IMR-90 (cell line): ENCODE results near the gene ADAMTSL2. TPM values are rescaled to one million over a fixed set of nuclear protein-coding genes. Genes with fewer than 3 reads are reported as not detected.

Experiments
- ATAC-seq: fragments of 200-7000 bp; cut with Tn5 transposase; 2 replicates; pipeline ENCODE4 v1.9.1; 2020; ENCODE audit warnings: low read depth, mild to moderate bottlenecking, moderate library complexity
- BruUV-seq: library from RNA; stranded (reverse); fragments of 400-500 nt; replicated peaks from 2 replicates; lab custom pipeline; 2021; lab: Mats Ljungman, UMichigan
- CTCF ChIA-PET: fragments of 300-600 bp; formaldehyde crosslinking; extraction: SDS; loops from one replicate; lab custom pipeline; 2021; ENCODE audit warnings: antibody characterized with exemption; lab: Yijun Ruan, JAX
- POLR2A ChIA-PET: fragments of 300-600 bp; sonication (Branson Sonifier 250); formaldehyde crosslinking; loops from one replicate; lab custom pipeline; 2022; ENCODE audit warnings: antibody characterized with exemption; ENCODE audit not compliant: unreplicated experiment; lab: Charles Lee
- DNase-seq: peaks from one replicate; pipeline ENCODE4 v3.0.0; 2013
- H2AFZ ChIP-seq: replicated peaks from 2 replicates; pipeline ENCODE3; 2013; ENCODE audit warnings: low read length, mild to moderate bottlenecking; ENCODE audit not compliant: poor library complexity
- H2AK5ac ChIP-seq: 2 replicates; pipeline ENCODE4 v1.6.1; 2013; ENCODE audit warnings: low read depth, low read length, inconsistent platforms
- H2AK9ac ChIP-seq: replicated peaks from 2 replicates; pipeline ENCODE3; 2013; ENCODE audit warnings: mild to moderate bottlenecking, low read depth, low read length, moderate library complexity; ENCODE audit not compliant: poor library complexity
- H2BK120ac ChIP-seq: 2 replicates; pipeline ENCODE4 v1.6.1; 2013; ENCODE audit warnings: low read depth, low read length, inconsistent platforms
- H2BK15ac ChIP-seq: 3 replicates; pipeline ENCODE4 v1.6.1; 2013; ENCODE audit warnings: low read depth, low read length, inconsistent platforms
- H2BK20ac ChIP-seq: 2 replicates; pipeline ENCODE4 v1.6.1; 2013; ENCODE audit warnings: low read depth, mild to moderate bottlenecking, inconsistent platforms, low read length, moderate library complexity
- H2BK5ac ChIP-seq: 2 replicates; pipeline ENCODE4 v1.6.1; 2013; ENCODE audit warnings: mild to moderate bottlenecking, low read depth, low read length, inconsistent platforms; ENCODE audit not compliant: poor library complexity, severe bottlenecking
- H3K14ac ChIP-seq: replicated peaks from 2 replicates; pipeline ENCODE4 v1.6.1; 2013; ENCODE audit warnings: low read depth, low read length, inconsistent platforms
- H3K18ac ChIP-seq: 2 replicates; pipeline ENCODE4 v1.6.1; 2013; ENCODE audit warnings: low read depth, low read length, control low read depth
- H3K23ac ChIP-seq: 2 replicates; pipeline ENCODE4 v1.6.1; 2013; ENCODE audit warnings: low read depth, low read length, inconsistent platforms
- H3K27ac ChIP-seq: 2 replicates; pipeline ENCODE4 v1.5.1; 2013; ENCODE audit warnings: mild to moderate bottlenecking, control low read depth, low read length; ENCODE audit not compliant: insufficient read depth
- H3K27me3 ChIP-seq: 2 replicates; pipeline ENCODE4 v1.6.1; 2013; ENCODE audit warnings: low read length; ENCODE audit not compliant: control insufficient read depth, insufficient read depth
- H3K36me3 ChIP-seq: 2 replicates; pipeline ENCODE4 v1.6.1; 2013; ENCODE audit warnings: low read length, mixed read lengths; ENCODE audit not compliant: control insufficient read depth, insufficient read depth
- H3K4ac ChIP-seq: 2 replicates; pipeline ENCODE4 v1.6.1; 2013; ENCODE audit warnings: low read depth, low read length, inconsistent platforms
- H3K4me1 ChIP-seq: 2 replicates; pipeline ENCODE4 v1.6.1; 2013; ENCODE audit warnings: low read length, mixed read lengths; ENCODE audit not compliant: control insufficient read depth, insufficient read depth
- H3K4me2 ChIP-seq: 2 replicates; pipeline ENCODE4 v1.6.1; 2013; ENCODE audit warnings: low read depth, mild to moderate bottlenecking, control low read depth, low read length, moderate library complexity
- H3K4me3 ChIP-seq: 2 replicates; pipeline ENCODE4 v1.5.1; 2013; ENCODE audit warnings: low read depth, mild to moderate bottlenecking, control low read depth, low read length, moderate library complexity; ENCODE audit not compliant: insufficient read depth
- H3K56ac ChIP-seq: 2 replicates; pipeline ENCODE4 v1.6.1; 2013; ENCODE audit warnings: low read length, inconsistent platforms; ENCODE audit not compliant: insufficient read depth; ENCODE audit errors: extremely low read depth
- H3K79me1 ChIP-seq, 2 experiments: 2 replicates each; pipeline ENCODE4 v1.6.1; 2013; ENCODE audit warnings: low read length in 2 of 2, inconsistent platforms in 1 of 2, low read depth in 1 of 2
- H3K9ac ChIP-seq: 2 replicates; pipeline ENCODE4 v1.6.1; 2013; ENCODE audit warnings: low read depth, low read length, control low read depth
- H3K9me1 ChIP-seq: 2 replicates; pipeline ENCODE4 v1.6.1; 2013; ENCODE audit warnings: low read length, inconsistent platforms; ENCODE audit not compliant: insufficient read depth
- H3K9me3 ChIP-seq: 2 replicates; pipeline ENCODE4 v1.6.1; 2013; ENCODE audit warnings: low read length; ENCODE audit not compliant: control insufficient read depth, insufficient read depth
- H4K20me1 ChIP-seq: 2 replicates; pipeline ENCODE4 v1.6.1; 2013; ENCODE audit warnings: low read length, inconsistent platforms; ENCODE audit not compliant: insufficient read depth
- H4K5ac ChIP-seq: 2 replicates; pipeline ENCODE4 v1.6.1; 2013; ENCODE audit warnings: mild to moderate bottlenecking, low read depth, low read length, control low read depth
- H4K8ac ChIP-seq, 2 experiments: 2 replicates each; pipeline ENCODE4 v1.6.1; 2013; ENCODE audit warnings: low read depth in 2 of 2, low read length in 2 of 2, control low read depth in 1 of 2, inconsistent platforms in 1 of 2
- H4K91ac ChIP-seq: 2 replicates; pipeline ENCODE4 v1.6.1; 2013; ENCODE audit warnings: low read depth, low read length, inconsistent platforms; ENCODE audit not compliant: insufficient read depth
- BHLHE40 ChIP-seq: fragments of 150-350 bp; IDR thresholded peaks from 2 replicates; pipeline ENCODE4 v1.6.1; 2016; ENCODE audit warnings: mild to moderate bottlenecking, low read depth, low read length
- CEBPB ChIP-seq: IDR thresholded peaks from 2 replicates; pipeline ENCODE4 v1.6.1; 2012; ENCODE audit warnings: low read depth, low read length, improper control_type of control experiment
- CHD1 ChIP-seq: IDR thresholded peaks from 2 replicates; pipeline ENCODE4 v1.6.1; 2012; ENCODE audit warnings: low read depth, low read length, improper control_type of control experiment
- FOS ChIP-seq: fragments of 150-350 bp; IDR thresholded peaks from 2 replicates; pipeline ENCODE4 v1.6.1; 2016; ENCODE audit warnings: low read depth, low read length
- MAFK ChIP-seq: IDR thresholded peaks from 2 replicates; pipeline ENCODE4 v1.6.1; 2012; ENCODE audit warnings: low read depth, low read length, improper control_type of control experiment
- MXI1 ChIP-seq: IDR thresholded peaks from 2 replicates; pipeline ENCODE4 v1.6.1; 2012; ENCODE audit warnings: low read depth, mild to moderate bottlenecking, low read length, moderate library complexity, borderline replicate concordance
- NFE2L2 ChIP-seq: fragments of 150-350 bp; IDR thresholded peaks from 2 replicates; pipeline ENCODE4 v1.6.1; 2016; ENCODE audit warnings: low read depth, mild to moderate bottlenecking, low read length
- POLR2A ChIP-seq: IDR thresholded peaks from 2 replicates; pipeline ENCODE4 v1.6.1; 2012; ENCODE audit warnings: mild to moderate bottlenecking, low read depth, low read length
- RAD21 ChIP-seq: IDR thresholded peaks from 2 replicates; pipeline ENCODE4 v1.6.1; 2012; ENCODE audit warnings: low read length, improper control_type of control experiment
- RFX5 ChIP-seq: IDR thresholded peaks from 2 replicates; pipeline ENCODE4 v1.8.0; 2012; ENCODE audit warnings: low read depth, mild to moderate bottlenecking, low read length, moderate library complexity
- WGBS, 2 experiments: methylation state at CpG; one replicate each; pipeline versions ENCODE4 v1.1.5 to v1.1.7; 2013; ENCODE audit warnings: missing lambda C conversion rate in 2 of 2; ENCODE audit not compliant: insufficient read length in 1 of 2; ENCODE audit errors: extremely low coverage in 2 of 2; 5-methylcytosine and 5-hydroxymethylcytosine counted together
- dilution Hi-C: fragments of 300-500 bp; cut with HindIII; formaldehyde crosslinking; loops from one replicate; pipeline ENCODE4 v1.14.3; 2018; ENCODE audit warnings: low sequenced_read_pairs; ENCODE audit not compliant: unreplicated experiment
- in situ Hi-C: fragments of 300-500 bp; cut with MboI; formaldehyde crosslinking; loops from 3 replicates; pipeline ENCODE4 v1.14.3; 2019; ENCODE audit warnings: low sequenced_read_pairs, inconsistent platforms, mixed read lengths
- intact Hi-C: fragments of 100-400 bp; cut with micrococcal nuclease; formaldehyde crosslinking; loops from 2 replicates; pipeline ENCODE4 v1.10.0; 2022
- polyA plus RNA-seq, 3 experiments: library from polyadenylated mRNA; depleted of rRNA; stranded (reverse); fragments of >200 nt; gene quantifications; 2 replicates each; pipeline ENCODE4 v1.2.3, GENCODE V29; 2012; ENCODE audit warnings: low replicate concordance in 1 of 3
- total RNA-seq: library from RNA; depleted of rRNA; stranded (reverse); fragments of >200 nt; gene quantifications from 2 replicates; pipeline ENCODE4 v1.2.3, GENCODE V29; 2012
- TF ChIP-seq, protein P1 (sequence below): conservative IDR thresholded peaks from 2 replicates; pipeline ENCODE4 v1.5.1; 2012; ENCODE audit warnings: mild to moderate bottlenecking, low read depth, low read length, improper control_type of control experiment
- TF ChIP-seq, protein P2 (sequence below): fragments of 150-350 bp; IDR thresholded peaks from 2 replicates; pipeline ENCODE4 v1.6.1; 2016; ENCODE audit warnings: low read depth, mild to moderate bottlenecking, low read length, moderate library complexity, borderline replicate concordance

Gene ADAMTSL2
- total and polyA plus RNA-seq, 2 of the 4 experiments (the other 2 are of a cell fraction), result not detected

DNA sequence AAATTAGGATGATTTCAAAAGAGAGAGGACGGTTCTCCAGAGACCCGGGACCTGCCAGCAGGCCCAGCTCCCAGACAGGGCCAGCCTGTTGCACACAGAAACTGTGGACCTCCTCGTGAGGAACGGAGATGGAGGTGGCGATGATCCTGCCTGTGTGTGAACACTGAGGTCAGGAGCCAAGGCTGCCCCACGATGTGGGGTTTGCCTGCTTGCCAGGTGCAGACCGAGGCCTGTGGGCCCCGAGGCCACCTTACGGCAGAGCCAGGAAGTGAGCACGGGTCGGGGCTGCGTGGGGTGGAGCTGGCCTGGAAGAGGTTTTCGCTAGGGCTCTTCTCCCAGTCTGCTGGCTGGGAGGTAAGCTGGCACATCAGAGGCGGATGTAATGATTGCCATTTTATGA lies 70.4 kb downstream of the ADAMTSL2 start:
- no peaks in the 10 kb centered on the region for H3K36me3 ChIP-seq
- no peaks in the 10 kb centered on the region for H3K79me1 ChIP-seq
- H4K91ac ChIP-seq, result no peak overlapping the region

More for the DNA sequence above, 70.4 kb downstream of the ADAMTSL2 start:
- CTCF ChIA-PET, result no interaction called here
- Histone ChIP-seq H3K56ac (no peak overlapping the region), H3K4me1 (no peaks in the 10 kb centered on the region), H2AK9ac (no peak overlapping the region), H3K27ac (no peak overlapping the region), H2AK5ac (no peak overlapping the region), H2BK5ac (no peak overlapping the region), H3K4me3 (no peak overlapping the region), H3K4ac (no peak overlapping the region), H2AFZ (no peak overlapping the region), H4K5ac (no peak overlapping the region), H3K4me2 (no peak overlapping the region), H2BK20ac (no peak overlapping the region), H3K23ac (no peak overlapping the region), H3K9ac (no peak overlapping the region), H2BK15ac (no peak overlapping the region), H3K27me3 (peaks cover 75% of the 10 kb centered on the region), H3K9me3 (no peaks in the 10 kb centered on the region), H3K18ac (no peak overlapping the region), H2BK120ac (no peak overlapping the region), H4K20me1 (no peaks in the 10 kb centered on the region), H4K8ac (no peak overlapping the region), H3K14ac (no peak overlapping the region), H3K9me1 (no peaks in the 10 kb centered on the region)
- 70% methylated on average over 3 of the region's 14 CpGs; no CpG with 5 or more reads in 1 of the 2 experiments for WGBS, 2 experiments
- in situ Hi-C loops (no loop called here), dilution Hi-C loops (no loop called here), intact Hi-C loops (loop anchor here (10.0 kb wide), 1 partner anchor 120 kb away; no protein-coding TSS in a partner anchor)
- no TSS peak for BruUV-seq
- DNase-seq, result no peak
- TF ChIP-seq MAFK, result no peak
- no peak for TF ChIP-seq CHD1
- no peak for TF ChIP-seq MXI1
- no peak for TF ChIP-seq RAD21
- TF ChIP-seq, protein P1, sequence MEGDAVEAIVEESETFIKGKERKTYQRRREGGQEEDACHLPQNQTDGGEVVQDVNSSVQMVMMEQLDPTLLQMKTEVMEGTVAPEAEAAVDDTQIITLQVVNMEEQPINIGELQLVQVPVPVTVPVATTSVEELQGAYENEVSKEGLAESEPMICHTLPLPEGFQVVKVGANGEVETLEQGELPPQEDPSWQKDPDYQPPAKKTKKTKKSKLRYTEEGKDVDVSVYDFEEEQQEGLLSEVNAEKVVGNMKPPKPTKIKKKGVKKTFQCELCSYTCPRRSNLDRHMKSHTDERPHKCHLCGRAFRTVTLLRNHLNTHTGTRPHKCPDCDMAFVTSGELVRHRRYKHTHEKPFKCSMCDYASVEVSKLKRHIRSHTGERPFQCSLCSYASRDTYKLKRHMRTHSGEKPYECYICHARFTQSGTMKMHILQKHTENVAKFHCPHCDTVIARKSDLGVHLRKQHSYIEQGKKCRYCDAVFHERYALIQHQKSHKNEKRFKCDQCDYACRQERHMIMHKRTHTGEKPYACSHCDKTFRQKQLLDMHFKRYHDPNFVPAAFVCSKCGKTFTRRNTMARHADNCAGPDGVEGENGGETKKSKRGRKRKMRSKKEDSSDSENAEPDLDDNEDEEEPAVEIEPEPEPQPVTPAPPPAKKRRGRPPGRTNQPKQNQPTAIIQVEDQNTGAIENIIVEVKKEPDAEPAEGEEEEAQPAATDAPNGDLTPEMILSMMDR, result no peak
- no peak for TF ChIP-seq POLR2A
- TF ChIP-seq FOS, result no peak
- TF ChIP-seq BHLHE40, result no peak
- no peak for TF ChIP-seq CEBPB
- TF ChIP-seq NFE2L2, result no peak
- TF ChIP-seq RFX5, result no peak
- TF ChIP-seq, protein P2, sequence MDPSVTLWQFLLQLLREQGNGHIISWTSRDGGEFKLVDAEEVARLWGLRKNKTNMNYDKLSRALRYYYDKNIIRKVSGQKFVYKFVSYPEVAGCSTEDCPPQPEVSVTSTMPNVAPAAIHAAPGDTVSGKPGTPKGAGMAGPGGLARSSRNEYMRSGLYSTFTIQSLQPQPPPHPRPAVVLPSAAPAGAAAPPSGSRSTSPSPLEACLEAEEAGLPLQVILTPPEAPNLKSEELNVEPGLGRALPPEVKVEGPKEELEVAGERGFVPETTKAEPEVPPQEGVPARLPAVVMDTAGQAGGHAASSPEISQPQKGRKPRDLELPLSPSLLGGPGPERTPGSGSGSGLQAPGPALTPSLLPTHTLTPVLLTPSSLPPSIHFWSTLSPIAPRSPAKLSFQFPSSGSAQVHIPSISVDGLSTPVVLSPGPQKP, result no peak
- POLR2A ChIA-PET, result no interaction called here
- ATAC-seq, result no peak
